Nephron progenitor cell (in vitro differentiated cells): Measurements from ENCODE around the gene IQCF6.
"Not testable (repeated sequence)": the region's sequence is repeated elsewhere in the genome, so short reads cannot be mapped to it uniquely, and the experiment has no call there.

Source experiments
- DNase-seq: peaks from one replicate; pipeline ENCODE4 v3.0.0; 2021
- H3K27ac Mint-ChIP-seq: 2 replicates; pipeline ENCODE4 v1.8.0; 2021; ENCODE audit warnings: mild to moderate bottlenecking, moderate library complexity, mixed read lengths
- H3K27me3 Mint-ChIP-seq: 2 replicates; pipeline ENCODE4 v1.8.0; 2021; ENCODE audit warnings: mild to moderate bottlenecking, low read depth, mixed read lengths; ENCODE audit not compliant: poor library complexity
- H3K36me3 Mint-ChIP-seq: 2 replicates; pipeline ENCODE4 v1.8.0; 2021; ENCODE audit warnings: low read depth, mixed read lengths
- H3K4me1 Mint-ChIP-seq: 2 replicates; pipeline ENCODE4 v1.8.0; 2021; ENCODE audit warnings: mixed read lengths
- H3K4me3 Mint-ChIP-seq: 2 replicates; pipeline ENCODE4 v1.8.0; 2021; ENCODE audit warnings: mild to moderate bottlenecking, moderate library complexity, mixed read lengths
- H3K9me3 Mint-ChIP-seq: 2 replicates; pipeline ENCODE4 v1.8.0; 2021; ENCODE audit warnings: mild to moderate bottlenecking, moderate library complexity, mixed read lengths
- CTCF ChIP-seq: fragments of 200-600 bp; sonication (generic); IDR thresholded peaks from 2 replicates; pipeline ENCODE4 v1.5.0; 2021; ENCODE audit warnings: antibody characterized with exemption

IQCF6 gene

GRCh38 chr3:51789437-51789836 lies 10.4 kb upstream of the IQCF6 start:
- DNase-seq: no peak
- peaks cover 13% of the 10 kb centered on the region for H3K27me3 Mint-ChIP-seq
- no peaks in the 10 kb centered on the region for H3K9me3 Mint-ChIP-seq
- H3K4me1 Mint-ChIP-seq: no peaks in the 10 kb centered on the region
- H3K27ac Mint-ChIP-seq: no peak overlapping the region
- no peak overlapping the region for H3K4me3 Mint-ChIP-seq
- TF ChIP-seq CTCF: no peak
- H3K36me3 Mint-ChIP-seq: no peaks in the 10 kb centered on the region

GRCh38 chr3:51787576-51787975 lies 8.5 kb upstream of the IQCF6 start:
- H3K27ac Mint-ChIP-seq, H3K4me1 Mint-ChIP-seq, H3K9me3 Mint-ChIP-seq, H3K36me3 Mint-ChIP-seq, DNase-seq, H3K4me3 Mint-ChIP-seq: not testable (repeated sequence)
- H3K27me3 Mint-ChIP-seq: peaks cover 21% of the 10 kb centered on the region

- Mint-ChIP-seq H3K9me3 (no peaks in the 10 kb centered on the region), H3K27ac (no peak overlapping the region), H3K4me1 (no peaks in the 10 kb centered on the region), H3K36me3 (no peaks in the 10 kb centered on the region), H3K27me3 (peaks cover 16% of the 10 kb centered on the region), H3K4me3 (no peak overlapping the region)
- no peak for DNase-seq
- no peak for TF ChIP-seq CTCF
These were observed 7.2 kb upstream of the IQCF6 start for GRCh38 chr3:51786267-51786666.

DNA sequence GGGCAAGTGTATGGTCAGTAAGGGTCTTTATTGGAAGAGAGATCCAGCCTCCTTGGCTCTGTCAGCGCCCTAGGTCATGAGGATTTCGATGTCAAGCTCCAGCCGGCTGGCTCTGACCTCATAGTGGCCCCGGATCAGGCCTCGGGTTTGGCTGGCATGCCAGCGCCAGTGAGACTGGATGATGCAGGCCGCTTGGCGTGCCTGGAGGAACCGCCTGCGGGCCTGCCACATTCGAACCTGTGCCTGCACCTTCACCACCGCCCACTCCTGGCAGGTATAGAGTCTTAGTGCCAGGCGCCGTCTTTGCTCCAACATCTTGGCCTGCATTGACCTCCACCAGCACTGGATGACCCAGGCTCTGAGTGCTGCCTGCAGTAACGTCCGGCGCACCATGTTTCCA lies 483 bp downstream of the IQCF6 start:
- TF ChIP-seq CTCF: no peak
- H3K4me3 Mint-ChIP-seq: no peak overlapping the region
- no peak overlapping the region for H3K27ac Mint-ChIP-seq
- no peaks in the 10 kb centered on the region for H3K4me1 Mint-ChIP-seq
- no peaks in the 10 kb centered on the region for H3K9me3 Mint-ChIP-seq
- peaks cover 6% of the 10 kb centered on the region for H3K27me3 Mint-ChIP-seq
- no peak for DNase-seq
- no peaks in the 10 kb centered on the region for H3K36me3 Mint-ChIP-seq

DNA sequence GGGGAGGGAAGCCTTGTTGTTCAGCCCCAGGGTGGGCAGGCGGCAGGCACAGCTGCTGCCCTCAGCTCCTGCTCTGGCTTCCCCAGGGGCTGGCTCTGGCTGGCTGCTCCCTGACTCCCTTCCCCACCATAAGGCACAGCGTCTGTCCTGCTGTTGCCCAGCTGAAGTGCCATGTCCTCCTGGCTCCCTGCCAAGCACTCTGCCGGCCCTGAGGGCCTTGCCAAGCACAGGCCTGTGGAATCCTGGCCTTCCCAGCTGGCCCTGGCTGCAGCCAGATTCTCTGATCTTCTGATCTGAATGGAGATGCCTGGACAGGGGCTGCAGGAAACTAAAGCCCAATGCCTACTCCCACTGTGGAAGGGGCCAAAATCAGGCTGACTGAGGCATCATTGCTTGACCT lies 1.1 kb downstream of the IQCF6 start:
- H3K4me1 Mint-ChIP-seq: no peaks in the 10 kb centered on the region
- DNase-seq: no peak
- no peaks in the 10 kb centered on the region for H3K9me3 Mint-ChIP-seq
- peaks cover 6% of the 10 kb centered on the region for H3K27me3 Mint-ChIP-seq
- H3K27ac Mint-ChIP-seq: no peak overlapping the region
- TF ChIP-seq CTCF: no peak
- no peaks in the 10 kb centered on the region for H3K36me3 Mint-ChIP-seq
- H3K4me3 Mint-ChIP-seq: no peak overlapping the region

GRCh38 chr3:51773529-51774056 lies 5.4 kb downstream of the IQCF6 start:
- H3K27me3 Mint-ChIP-seq: peaks cover 15% of the 10 kb centered on the region
- DNase-seq: no peak
- no peak for TF ChIP-seq CTCF
- H3K4me3 Mint-ChIP-seq: no peak overlapping the region
- H3K4me1 Mint-ChIP-seq: no peaks in the 10 kb centered on the region
- no peak overlapping the region for H3K27ac Mint-ChIP-seq
- H3K36me3 Mint-ChIP-seq: no peaks in the 10 kb centered on the region
- H3K9me3 Mint-ChIP-seq: no peaks in the 10 kb centered on the region
